ENCODE results near the gene DST. TPM values are rescaled to one million over a fixed set of nuclear protein-coding genes. Genes with fewer than 3 reads are reported as not detected.

The DST gene
- total RNA-seq, 1 experiment from 2014 or later: 91.9 TPM

- Histone ChIP-seq H2AFZ (ENCODE audit: low read length) (no peak overlapping the region), H3K4ac (ENCODE audit: low read depth, low read length) (no peak overlapping the region), H3K9ac (ENCODE audit: extremely low read depth, insufficient read length, low read length) (no peak overlapping the region), H3K23ac (ENCODE audit: insufficient read length, low read depth, low read length) (no peak overlapping the region), H2BK20ac (ENCODE audit: low read depth, low read length, poor library complexity, severe bottlenecking) (no peak overlapping the region), H3T11ph (ENCODE audit: low read length) (no peak overlapping the region), H3K79me2 (ENCODE audit: insufficient read depth, low read length) (no peaks in the 10 kb centered on the region), H3K9me3 (ENCODE audit: control insufficient read depth, low read depth, low read length) (no peaks in the 10 kb centered on the region), H2BK5ac (ENCODE audit: insufficient read length, low read length) (no peak overlapping the region), H2BK12ac (ENCODE audit: insufficient read length, low read depth, low read length) (no peak overlapping the region), H3K27me3 (ENCODE audit: insufficient read depth, low read length) (no peaks in the 10 kb centered on the region), H3K14ac (ENCODE audit: insufficient read depth, low read length) (no peak overlapping the region), H3K23me2 (ENCODE audit: insufficient read length, low read depth, low read length, poor library complexity, severe bottlenecking) (no peaks in the 10 kb centered on the region), H4K91ac (ENCODE audit: insufficient read length, low read depth, low read length) (no peak overlapping the region), H3K56ac (ENCODE audit: insufficient read length, low read depth, low read length) (no peak overlapping the region), H2BK120ac (ENCODE audit: low read depth, low read length, poor library complexity, severe bottlenecking) (no peak overlapping the region), H3K4me2 (ENCODE audit: insufficient read depth, insufficient read length, low read length) (no peak overlapping the region), H4K5ac (ENCODE audit: insufficient read length, low read depth, low read length) (no peak overlapping the region), H2AK5ac (ENCODE audit: insufficient read length, low read length) (no peak overlapping the region), H4K8ac (replicated peaks; ENCODE audit: insufficient read length, low read depth, low read length) (no peak overlapping the region), H4K20me1 (ENCODE audit: control insufficient read depth, insufficient read depth, insufficient read length) (no peaks in the 10 kb centered on the region), H3K18ac (ENCODE audit: insufficient read length, low read depth, low read length) (no peak overlapping the region), H3K4me1 (ENCODE audit: insufficient read depth, low read length) (no peaks in the 10 kb centered on the region), H2BK15ac (ENCODE audit: low read depth, low read length) (no peak overlapping the region), H3K79me1 (ENCODE audit: insufficient read depth, low read depth, low read length, poor library complexity, severe bottlenecking) (no peaks in the 10 kb centered on the region), H3K27ac (ENCODE audit: insufficient read length, low read depth, low read length) (no peak overlapping the region)
- Mint-ChIP-seq H3K4me3 (no peak overlapping the region), H3K4me1 (no peaks in the 10 kb centered on the region; a peak in 1 of 4 replicates), H3K9me3 (peaks cover 3 to 6% of the 10 kb centered on the region in 2 experiments; a peak in 4 of 5 replicates), H3K27ac (peak overlapping the region in 1 of 3 experiments; percentile 59; a peak in 2 of 7 replicates), H3K36me3 (ENCODE audit: insufficient read depth in 1 of 3, low read depth in 3 of 3) (peaks cover 24 to 35% (median 29%) of the 10 kb centered on the region in 3 experiments), H3K27me3 (ENCODE audit: low read depth) (no peaks in the 10 kb centered on the region)
- TF ChIP-seq CTCF (conservative IDR thresholded peaks at IDR 0.05): no peak
- no CpG with 5 or more reads among the region's 3 CpGs for WGBS (ENCODE audit: extremely low coverage, insufficient read length, low lambda C conversion rate)
- no peak for DNase-seq
These were observed 69.8 kb downstream of the DST start for GRCh38 chr6:56572788-56573471.
